Mammary epithelial cell (primary cell): Measurements from ENCODE around the gene FNDC3B.

Experiments
- EZH2 ChIP-seq: IDR thresholded peaks from 2 replicates; pipeline ENCODE4 v1.6.1; 2012; ENCODE audit warnings: low read length, inconsistent platforms, borderline replicate concordance
- TF ChIP-seq, protein P1 (sequence below), 2 donors: IDR thresholded peaks in 1 of 2; conservative IDR thresholded peaks in 1 of 2; 2 replicates each; pipeline ENCODE4 v1.5.1; 2011 to 2012; ENCODE audit warnings: inconsistent platforms in 2 of 2, low read length in 2 of 2, mild to moderate bottlenecking in 2 of 2, control low read depth in 1 of 2, low read depth in 1 of 2; ENCODE audit not compliant: insufficient read depth in 1 of 2; ENCODE audit errors: extremely low read depth in 1 of 2

DNA sequence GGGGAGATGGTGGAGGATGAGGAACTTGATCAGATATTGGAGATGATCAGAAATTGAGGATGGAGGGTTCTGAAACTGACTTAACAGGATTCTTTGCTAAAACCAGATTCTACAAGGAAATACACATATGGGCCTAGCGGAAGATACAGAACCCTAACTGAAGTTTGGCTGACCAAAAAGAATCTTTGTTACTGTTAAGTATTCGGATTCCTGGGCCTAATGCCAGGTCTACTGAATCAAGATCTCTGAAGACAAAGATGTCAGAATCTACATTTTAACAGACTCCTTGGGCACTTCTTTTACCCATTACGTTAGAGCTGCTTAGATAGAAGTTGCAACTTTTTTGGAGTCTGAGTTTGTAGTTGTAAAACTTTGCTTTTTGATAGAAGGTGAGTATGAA, 137.7 kb downstream of the FNDC3B start:
- TF ChIP-seq EZH2, result no peak
- TF ChIP-seq, protein P1, sequence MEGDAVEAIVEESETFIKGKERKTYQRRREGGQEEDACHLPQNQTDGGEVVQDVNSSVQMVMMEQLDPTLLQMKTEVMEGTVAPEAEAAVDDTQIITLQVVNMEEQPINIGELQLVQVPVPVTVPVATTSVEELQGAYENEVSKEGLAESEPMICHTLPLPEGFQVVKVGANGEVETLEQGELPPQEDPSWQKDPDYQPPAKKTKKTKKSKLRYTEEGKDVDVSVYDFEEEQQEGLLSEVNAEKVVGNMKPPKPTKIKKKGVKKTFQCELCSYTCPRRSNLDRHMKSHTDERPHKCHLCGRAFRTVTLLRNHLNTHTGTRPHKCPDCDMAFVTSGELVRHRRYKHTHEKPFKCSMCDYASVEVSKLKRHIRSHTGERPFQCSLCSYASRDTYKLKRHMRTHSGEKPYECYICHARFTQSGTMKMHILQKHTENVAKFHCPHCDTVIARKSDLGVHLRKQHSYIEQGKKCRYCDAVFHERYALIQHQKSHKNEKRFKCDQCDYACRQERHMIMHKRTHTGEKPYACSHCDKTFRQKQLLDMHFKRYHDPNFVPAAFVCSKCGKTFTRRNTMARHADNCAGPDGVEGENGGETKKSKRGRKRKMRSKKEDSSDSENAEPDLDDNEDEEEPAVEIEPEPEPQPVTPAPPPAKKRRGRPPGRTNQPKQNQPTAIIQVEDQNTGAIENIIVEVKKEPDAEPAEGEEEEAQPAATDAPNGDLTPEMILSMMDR (conservative IDR thresholded peaks at IDR 0.05 in 1 of 2, IDR thresholded peaks at IDR 0.05 in 1 of 2; ENCODE audit: extremely low read depth in 1 of 2, insufficient read depth in 1 of 2, low read depth in 1 of 2, low read length in 2 of 2), result no peak
